Measurements from ENCODE around the gene MPEG1. TPM values are rescaled to one million over a fixed set of nuclear protein-coding genes. Genes with fewer than 3 reads are reported as not detected.

The MPEG1 gene
- total and polyA plus RNA-seq, 2 of the 13 experiments (the other 11 are each of a cell fraction or from before 2014, with no cell fraction given): not detected

DNA sequence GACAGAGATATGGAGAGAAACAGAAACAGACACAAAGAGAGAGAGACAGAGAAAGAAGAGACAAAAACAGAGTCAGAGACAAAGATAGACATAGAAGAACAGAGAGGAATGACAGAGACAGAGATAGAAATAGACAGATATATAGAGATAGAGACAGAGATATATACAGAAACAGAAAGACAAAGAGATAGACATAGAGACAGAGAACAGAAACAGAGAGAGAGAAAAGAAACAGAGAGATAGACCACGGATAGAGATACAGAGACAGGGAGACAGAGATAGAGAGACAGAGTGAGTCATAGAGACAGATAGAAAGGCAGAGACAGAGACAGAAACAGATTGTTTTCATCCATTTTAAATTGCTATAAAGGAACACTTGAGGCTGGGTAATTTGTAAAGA lies 12.3 kb upstream of the MPEG1 start (continued):
- TF ChIP-seq AHDC1 (CRISPR knock-in tag; IDR thresholded peaks at IDR 0.05; ENCODE audit: borderline replicate concordance): no peak

GRCh38 chr11:59224351-59224928 lies 11.7 kb upstream of the MPEG1 start:
- FAIRE-seq (no peak), ATAC-seq (no peak), DNase-seq (ENCODE audit: low spot score) (no peak)
- no peak overlapping the region for H3K9ac ChIP-seq (ENCODE audit: insufficient read depth, low read depth, low read length)
- no peaks in the 10 kb centered on the region for H4K20me1 ChIP-seq (ENCODE audit: insufficient read depth, low read length)
- H3K36me3 ChIP-seq (replicated peaks in 1 of 2; ENCODE audit: control insufficient read depth in 1 of 2, insufficient read depth in 2 of 2, low read length in 2 of 2): no peaks in the 10 kb centered on the region
- H3K4me1 ChIP-seq (ENCODE audit: insufficient read depth, low read length): no peaks in the 10 kb centered on the region
- H3K4me2 ChIP-seq (ENCODE audit: low read depth, low read length): no peak overlapping the region
- intact Hi-C loops (cut with micrococcal nuclease; ENCODE audit: unreplicated experiment) (no loop called here), in situ Hi-C loops (cut with HindIII; ENCODE audit: extremely low pct_ligation_motif_present, low pct_unique_long_range_greater_than_20kb) (no loop called here)
- no peak overlapping the region for H3K4me3 ChIP-seq (replicated peaks in 1 of 3; ENCODE audit: insufficient read depth in 1 of 3, low read depth in 2 of 3, low read length in 3 of 3)
- H3K27me3 ChIP-seq (ENCODE audit: control insufficient read depth in 1 of 2, insufficient read depth in 2 of 2, low read length in 2 of 2): peaks cover 0 to 2% of the 10 kb centered on the region in 2 experiments; a peak in 1 of 5 replicates
- H3K27ac ChIP-seq (ENCODE audit: extremely low read length, insufficient read depth, low read length): no peak overlapping the region
- 13% methylated on average over 4 of the region's 4 CpGs for WGBS (ENCODE audit: low lambda C conversion rate)
- H2AFZ ChIP-seq (ENCODE audit: low read length): no peak overlapping the region
- ChIA-PET POLR2A (no interaction called here), CTCF (ENCODE audit: low intra/inter-chr PET ratio, low total read pairs) (no interaction called here)
- no peaks in the 10 kb centered on the region for H3K79me2 ChIP-seq (ENCODE audit: insufficient read depth, low read length)
- no peak for TF ChIP-seq ZBTB20 (CRISPR knock-in tag; IDR thresholded peaks at IDR 0.05; ENCODE audit: borderline replicate concordance, low read depth)
- no peak for TF ChIP-seq ZNF264 (CRISPR knock-in tag; IDR thresholded peaks at IDR 0.05)
- no peak for TF ChIP-seq ZNF12 (CRISPR knock-in tag; IDR thresholded peaks at IDR 0.05)
- TF ChIP-seq SSRP1 (CRISPR knock-in tag; IDR thresholded peaks at IDR 0.05): no peak
- TF ChIP-seq ZNF317 (CRISPR knock-in tag; IDR thresholded peaks at IDR 0.05): no peak
- no peak for TF ChIP-seq PHF21A (CRISPR knock-in tag; IDR thresholded peaks at IDR 0.05)
- no peak for TF ChIP-seq ZNF343 (CRISPR knock-in tag; IDR thresholded peaks at IDR 0.05)
- TF ChIP-seq FOXO1 (CRISPR knock-in tag; IDR thresholded peaks at IDR 0.05): no peak
- H3K9me3 ChIP-seq (ENCODE audit: low read length): no peaks in the 10 kb centered on the region
- BruUV-seq (replicated peaks): no TSS peak

Data from HepG2 (cell line).